HL-60/S4 treated with phorbol 12-myristate 13-acetate at 8.2 ng/mL for 4 days and 3 days (cell line): ENCODE measurements around the gene SLAIN1.

ENCODE experiments used
- in situ Hi-C: fragments of 300-500 bp; cut with MboI; formaldehyde crosslinking; loops from 2 replicates; pipeline ENCODE4 v1.15.0; 2022; ENCODE audit warnings: low sequenced_read_pairs

The SLAIN1 gene

DNA sequence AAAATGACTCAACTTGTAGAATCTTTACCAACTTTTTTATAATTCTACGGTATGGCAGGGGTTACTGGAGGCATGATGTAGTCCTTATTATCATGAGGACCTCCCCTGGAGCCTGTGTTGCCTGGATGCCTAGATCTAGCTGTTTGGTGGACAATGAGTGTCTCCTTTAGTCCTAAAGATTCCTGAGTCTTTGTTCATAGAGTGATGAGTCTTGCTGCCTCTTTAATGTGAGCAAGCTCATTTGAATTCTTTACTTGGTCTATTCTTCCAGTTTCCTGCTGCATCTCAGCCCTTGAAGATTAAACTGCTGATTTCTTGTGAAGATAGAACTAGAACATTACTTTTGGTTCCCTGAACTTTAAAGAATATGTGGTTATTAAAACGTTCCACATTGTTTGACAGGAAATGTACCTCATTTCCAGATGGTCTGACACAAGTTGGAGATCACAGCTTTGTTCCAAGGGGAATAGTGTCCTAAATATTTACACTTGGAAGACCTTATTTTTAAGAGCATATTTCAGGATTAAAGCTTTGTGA is 51.9 kb downstream of the SLAIN1 start:
- in situ Hi-C loops = no loop called here

DNA sequence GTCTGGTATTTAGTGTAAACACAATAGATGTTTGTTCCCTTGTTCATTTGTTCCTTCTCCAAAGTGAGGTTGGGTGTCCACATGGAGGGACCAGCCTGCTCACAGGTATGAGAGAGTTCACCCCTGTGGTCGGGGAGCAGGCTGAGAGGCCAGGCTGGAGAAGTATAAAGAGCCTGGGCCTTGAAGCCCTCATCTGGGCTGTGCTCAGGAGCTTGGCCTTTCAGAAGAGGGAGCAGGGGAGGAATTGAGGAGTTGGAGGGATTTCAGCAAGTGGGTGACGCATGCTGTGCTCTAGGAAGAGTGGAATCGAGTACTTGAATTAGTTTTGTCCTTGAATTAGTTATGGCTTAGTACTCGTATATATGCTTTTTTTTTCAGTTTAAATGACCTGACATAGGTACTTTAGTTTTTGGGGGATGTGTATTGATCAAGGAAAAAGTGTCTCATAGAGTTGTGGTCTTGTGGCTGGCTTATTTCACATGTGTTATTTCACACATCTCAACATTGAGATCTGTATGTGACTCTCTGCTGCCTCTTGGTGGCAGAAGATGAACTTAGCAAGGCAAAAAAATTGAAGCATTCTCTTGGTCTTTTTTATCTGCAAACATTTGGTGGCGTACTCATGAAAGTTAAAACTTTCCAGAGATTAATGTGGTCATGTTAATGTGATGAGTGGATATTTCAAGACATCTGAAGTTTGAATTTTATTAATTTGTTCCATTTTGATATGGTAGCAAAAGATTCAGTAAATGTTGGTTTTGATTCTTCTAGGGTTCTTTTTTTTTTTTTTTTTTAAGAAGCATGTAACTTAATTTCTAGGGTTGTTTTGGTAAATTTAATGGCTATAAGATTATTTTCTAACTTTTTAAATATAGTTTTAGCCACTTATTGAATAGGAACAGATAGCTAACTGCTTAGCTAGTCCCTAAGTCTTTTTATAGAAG is 54.3 kb downstream of the SLAIN1 start:
- in situ Hi-C loops = no loop called here

GRCh38 chr13:77752512-77753069 is 55.1 kb downstream of the SLAIN1 start:
- in situ Hi-C loops = no loop called here

DNA sequence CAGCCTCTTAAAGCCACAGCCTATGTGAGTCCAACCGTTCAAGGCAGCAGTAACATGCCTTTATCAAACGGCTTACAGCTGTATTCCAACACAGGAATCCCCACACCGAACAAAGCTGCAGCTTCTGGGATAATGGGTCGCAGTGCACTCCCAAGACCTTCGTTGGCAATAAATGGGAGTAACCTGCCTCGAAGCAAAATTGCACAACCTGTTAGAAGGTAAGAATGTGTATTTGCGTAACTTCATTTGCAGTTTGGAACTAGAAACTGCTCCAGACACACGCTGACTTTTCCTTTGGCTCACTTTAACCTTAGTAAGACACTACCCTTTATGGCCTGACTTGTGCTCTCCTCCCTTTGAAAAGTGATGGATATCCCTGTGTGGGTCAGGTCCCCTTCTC is 63.4 kb downstream of the SLAIN1 start:
- in situ Hi-C loops = no loop called here

DNA sequence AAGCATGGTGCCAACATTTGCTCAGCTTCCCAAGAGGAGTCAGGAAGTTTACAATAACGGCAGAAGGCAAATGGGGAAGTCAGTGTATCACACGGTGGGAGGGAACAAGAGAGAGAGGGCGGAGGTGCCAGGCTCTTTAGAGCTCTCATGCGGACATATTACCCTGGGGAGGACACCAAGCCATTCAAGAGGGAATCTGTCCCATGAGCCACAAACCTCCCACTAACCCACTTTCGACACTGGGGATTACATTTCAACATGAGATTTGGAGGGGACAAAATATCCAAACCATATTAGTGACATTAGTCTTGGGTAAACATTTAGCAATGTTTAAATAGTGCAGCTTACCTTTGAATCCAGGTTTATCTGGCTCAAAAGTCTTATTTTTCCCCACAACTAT is 69.9 kb downstream of the SLAIN1 start:
- in situ Hi-C loops = no loop called here

GRCh38 chr13:77774181-77774580 is 76.7 kb downstream of the SLAIN1 start:
- in situ Hi-C loops = no loop called here

DNA sequence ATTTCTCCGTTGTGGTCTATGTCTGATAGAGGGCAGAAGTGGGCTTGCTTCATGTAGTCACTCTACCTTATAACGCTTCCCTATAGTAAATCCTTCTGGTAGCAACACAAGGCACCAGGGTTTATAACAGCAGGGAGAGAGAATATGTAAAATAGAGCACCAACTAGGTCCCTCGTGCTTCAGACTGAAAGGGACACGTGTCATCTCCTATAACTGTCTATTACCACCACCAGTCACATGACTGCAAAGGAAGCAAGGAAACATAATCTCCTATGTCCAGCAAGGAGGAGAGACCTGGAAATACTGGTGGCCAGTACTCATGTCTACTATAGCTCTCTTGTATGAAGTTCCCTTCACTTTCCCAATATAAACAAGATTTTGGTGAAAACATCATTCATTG is 79.2 kb downstream of the SLAIN1 start:
- in situ Hi-C loops = no loop called here

DNA sequence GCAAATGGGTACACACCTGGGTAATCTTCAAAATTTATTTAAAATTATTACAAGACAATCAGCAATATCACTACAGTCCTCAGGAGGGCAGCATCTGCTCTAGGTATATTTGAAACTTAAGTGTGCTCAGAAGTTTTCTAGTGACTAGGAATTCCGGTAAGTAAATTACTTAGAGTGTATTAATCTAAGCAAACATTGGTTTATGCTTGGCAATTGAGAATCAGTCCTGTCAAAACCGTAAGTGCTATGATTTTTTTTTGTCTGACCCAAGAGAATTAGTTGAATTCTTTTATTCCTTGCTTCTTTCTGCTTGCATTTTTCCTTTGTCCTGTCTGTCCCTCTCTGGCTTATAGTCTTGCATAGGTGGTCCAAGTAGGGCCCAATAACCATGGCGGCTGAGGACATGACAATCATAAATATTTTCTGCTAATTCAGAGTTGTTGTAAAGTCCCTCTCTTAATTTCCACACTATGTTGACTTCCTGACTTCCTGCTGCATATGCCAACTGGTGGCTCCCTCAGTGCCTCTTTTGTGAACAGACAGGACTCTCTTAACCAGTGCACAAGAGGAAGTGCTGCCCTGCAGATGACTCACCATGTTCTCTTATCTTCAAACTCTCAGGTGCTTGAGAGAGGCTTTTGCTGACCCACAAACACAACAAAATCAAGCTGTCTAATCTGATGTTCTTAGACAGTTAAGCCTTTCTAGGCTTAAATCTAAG is 82.2 kb downstream of the SLAIN1 start:
- in situ Hi-C loops = no loop called here

DNA sequence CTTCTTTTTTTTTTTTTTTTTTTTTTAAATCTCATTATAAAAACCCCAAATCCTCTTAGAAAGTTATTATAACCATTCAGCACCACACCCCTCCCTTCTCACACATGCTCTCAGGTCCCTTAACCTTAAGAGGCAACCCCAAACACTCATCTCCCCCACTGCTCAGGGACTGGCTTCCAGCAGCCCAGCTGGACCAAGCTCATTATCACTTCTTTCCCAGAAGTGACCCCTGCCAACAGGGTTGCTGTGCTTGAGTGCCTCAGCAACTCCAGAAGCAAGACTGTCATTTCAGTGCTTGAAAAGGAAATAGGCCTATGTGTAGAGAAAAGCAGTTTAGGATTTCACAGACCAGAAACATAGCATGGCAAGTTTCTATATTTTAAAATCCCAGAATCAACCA is 84.3 kb downstream of the SLAIN1 start:
- in situ Hi-C loops = no loop called here

- in situ Hi-C loops = no loop called here
These were observed 87.0 kb downstream of the SLAIN1 start for GRCh38 chr13:77784515-77784914.

GRCh38 chr13:77786695-77787287 is 89.3 kb downstream of the SLAIN1 start:
- in situ Hi-C loops = no loop called here

GRCh38 chr13:77789376-77789775 is 91.9 kb downstream of the SLAIN1 start:
- in situ Hi-C loops = no loop called here

GRCh38 chr13:77800219-77800618 is 102.7 kb downstream of the SLAIN1 start:
- in situ Hi-C loops = no loop called here

- in situ Hi-C loops = no loop called here
These were observed 109.0 kb downstream of the SLAIN1 start for GRCh38 chr13:77806518-77806917.

DNA sequence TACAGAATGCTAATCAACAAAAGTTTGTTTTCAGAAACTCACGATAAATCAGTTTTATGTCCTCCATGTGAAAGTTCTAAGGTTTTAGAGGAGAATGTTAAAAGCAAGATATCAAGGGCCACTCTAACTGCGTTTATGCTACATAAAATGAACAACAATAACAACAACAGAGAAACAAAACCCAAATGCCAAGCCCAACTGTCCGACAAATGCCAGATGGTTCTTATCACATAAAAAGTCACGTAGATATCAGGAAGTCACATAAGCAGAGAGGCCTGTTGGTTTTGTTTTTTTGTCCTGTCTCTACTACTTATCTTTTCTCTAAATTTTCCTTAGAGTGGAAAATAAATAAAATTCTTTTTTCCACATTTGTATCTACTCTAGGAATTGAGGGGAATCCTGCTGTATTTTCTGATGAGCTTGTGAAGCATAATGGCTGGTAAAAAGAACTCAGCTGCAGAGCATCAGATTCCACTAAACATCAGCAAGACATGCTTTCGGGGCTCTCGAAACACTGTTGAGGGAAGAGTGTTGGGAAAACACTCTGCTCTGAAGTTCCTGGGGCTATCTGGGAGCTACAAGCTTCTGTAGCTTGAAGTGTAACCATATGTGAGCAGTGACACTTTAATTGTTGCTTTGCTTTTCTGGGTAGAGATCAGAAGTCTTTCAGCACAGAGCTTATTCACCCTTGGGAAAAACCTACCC is 110.1 kb downstream of the SLAIN1 start:
- in situ Hi-C loops = no loop called here

GRCh38 chr13:77810430-77810829 is 112.9 kb downstream of the SLAIN1 start:
- in situ Hi-C loops = no loop called here

DNA sequence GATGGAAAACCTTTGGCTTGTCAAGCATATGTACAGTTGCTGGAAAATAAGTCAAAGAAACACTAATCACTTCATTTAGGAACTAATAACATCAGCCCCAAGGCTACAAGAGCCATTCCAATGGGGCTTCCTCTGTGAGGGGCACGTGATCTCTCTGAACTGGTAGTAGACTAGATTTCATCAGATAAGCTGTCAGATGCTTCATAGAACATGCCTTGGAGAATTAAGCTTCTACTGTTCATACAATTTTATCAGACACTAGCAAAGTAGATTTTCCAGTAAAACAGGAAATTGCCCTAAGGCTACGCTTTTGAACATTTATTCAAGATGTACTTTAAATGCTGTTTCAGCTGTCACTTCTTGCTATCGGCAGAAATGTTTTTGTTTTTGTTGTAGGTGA is 113.4 kb downstream of the SLAIN1 start:
- in situ Hi-C loops = no loop called here

DNA sequence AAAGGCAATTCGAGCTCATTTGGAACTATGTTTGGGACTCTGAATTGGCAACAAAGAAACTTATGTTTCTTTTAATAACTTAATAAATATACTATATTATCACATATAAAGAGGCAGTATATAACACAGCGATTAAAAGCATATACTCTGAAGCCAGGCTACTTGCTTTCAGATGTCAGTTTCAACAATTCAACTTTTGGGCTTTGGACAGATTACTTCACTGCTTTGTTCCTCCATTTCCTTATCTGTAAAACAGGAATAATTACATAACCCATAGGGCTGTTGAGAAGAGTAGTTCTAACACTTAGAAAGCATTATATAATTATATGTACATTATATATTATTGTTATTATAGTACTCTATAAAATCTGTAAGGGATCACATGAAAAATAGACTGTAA is 113.9 kb downstream of the SLAIN1 start:
- in situ Hi-C loops = no loop called here

GRCh38 chr13:77811981-77812380 is 114.5 kb downstream of the SLAIN1 start:
- in situ Hi-C loops = no loop called here
